Measurements from ENCODE around the gene AARS2. TPM values are rescaled to one million over a fixed set of nuclear protein-coding genes. Genes with fewer than 3 reads are reported as not detected.

AARS2 gene
- total RNA-seq, 1 experiment from 2014 or later: 21.7 TPM

- Histone ChIP-seq H3K4me2 (ENCODE audit: insufficient read depth, insufficient read length, low read length) (peak within 1 kb of the TSS; percentile 90), H3K79me2 (ENCODE audit: insufficient read depth, low read length) (no peaks in the 10 kb centered on the region), H3K56ac (ENCODE audit: insufficient read length, low read depth, low read length) (no peak within 1 kb of the TSS), H3K14ac (ENCODE audit: insufficient read depth, low read length) (peak within 1 kb of the TSS; percentile 84), H4K8ac (replicated peaks; ENCODE audit: insufficient read length, low read depth, low read length) (no peak within 1 kb of the TSS), H2BK15ac (ENCODE audit: low read depth, low read length) (no peak within 1 kb of the TSS), H2BK120ac (ENCODE audit: low read depth, low read length, poor library complexity, severe bottlenecking) (no peak within 1 kb of the TSS), H2BK12ac (ENCODE audit: insufficient read length, low read depth, low read length) (no peak within 1 kb of the TSS), H2BK5ac (ENCODE audit: insufficient read length, low read length) (no peak within 1 kb of the TSS), H4K20me1 (ENCODE audit: control insufficient read depth, insufficient read depth, insufficient read length) (no peaks in the 10 kb centered on the region), H3K9ac (ENCODE audit: extremely low read depth, insufficient read length, low read length) (peak within 1 kb of the TSS; percentile 68), H3K79me1 (ENCODE audit: insufficient read depth, low read depth, low read length, poor library complexity, severe bottlenecking) (no peaks in the 10 kb centered on the region), H3K27me3 (ENCODE audit: insufficient read depth, low read length) (no peaks in the 10 kb centered on the region), H4K5ac (ENCODE audit: insufficient read length, low read depth, low read length) (no peak within 1 kb of the TSS), H3T11ph (ENCODE audit: low read length) (no peak within 1 kb of the TSS), H3K4ac (ENCODE audit: low read depth, low read length) (no peak within 1 kb of the TSS), H4K91ac (ENCODE audit: insufficient read length, low read depth, low read length) (no peak within 1 kb of the TSS), H3K18ac (ENCODE audit: insufficient read length, low read depth, low read length) (peak within 1 kb of the TSS; percentile 65), H3K23ac (ENCODE audit: insufficient read length, low read depth, low read length) (no peak within 1 kb of the TSS), H2BK20ac (ENCODE audit: low read depth, low read length, poor library complexity, severe bottlenecking) (no peak within 1 kb of the TSS), H2AFZ (ENCODE audit: low read length) (no peak within 1 kb of the TSS), H2AK5ac (ENCODE audit: insufficient read length, low read length) (no peak within 1 kb of the TSS), H3K27ac (ENCODE audit: insufficient read length, low read depth, low read length) (no peak within 1 kb of the TSS), H3K4me1 (ENCODE audit: insufficient read depth, low read length) (no peaks in the 10 kb centered on the region; the same call in 1 of the 2 replicates), H3K9me3 (ENCODE audit: control insufficient read depth, low read depth, low read length) (no peaks in the 10 kb centered on the region), H3K23me2 (ENCODE audit: insufficient read length, low read depth, low read length, poor library complexity, severe bottlenecking) (peaks cover 6% of the 10 kb centered on the region)
- Mint-ChIP-seq H3K36me3 (ENCODE audit: insufficient read depth in 1 of 3, low read depth in 3 of 3) (peaks cover 20 to 58% (median 43%) of the 10 kb centered on the region in 3 experiments), H3K27ac (peak within 1 kb of the TSS; percentile 85 to 98 (median 92)), H3K27me3 (ENCODE audit: low read depth) (peaks cover 11% of the 10 kb centered on the region), H3K4me3 (peak within 1 kb of the TSS; percentile 88 to 90), H3K4me1 (peaks cover 35% of the 10 kb centered on the region in 2 experiments), H3K9me3 (no peaks in the 10 kb centered on the region)
- peak; percentile 83 for DNase-seq
- TF ChIP-seq, protein P1, sequence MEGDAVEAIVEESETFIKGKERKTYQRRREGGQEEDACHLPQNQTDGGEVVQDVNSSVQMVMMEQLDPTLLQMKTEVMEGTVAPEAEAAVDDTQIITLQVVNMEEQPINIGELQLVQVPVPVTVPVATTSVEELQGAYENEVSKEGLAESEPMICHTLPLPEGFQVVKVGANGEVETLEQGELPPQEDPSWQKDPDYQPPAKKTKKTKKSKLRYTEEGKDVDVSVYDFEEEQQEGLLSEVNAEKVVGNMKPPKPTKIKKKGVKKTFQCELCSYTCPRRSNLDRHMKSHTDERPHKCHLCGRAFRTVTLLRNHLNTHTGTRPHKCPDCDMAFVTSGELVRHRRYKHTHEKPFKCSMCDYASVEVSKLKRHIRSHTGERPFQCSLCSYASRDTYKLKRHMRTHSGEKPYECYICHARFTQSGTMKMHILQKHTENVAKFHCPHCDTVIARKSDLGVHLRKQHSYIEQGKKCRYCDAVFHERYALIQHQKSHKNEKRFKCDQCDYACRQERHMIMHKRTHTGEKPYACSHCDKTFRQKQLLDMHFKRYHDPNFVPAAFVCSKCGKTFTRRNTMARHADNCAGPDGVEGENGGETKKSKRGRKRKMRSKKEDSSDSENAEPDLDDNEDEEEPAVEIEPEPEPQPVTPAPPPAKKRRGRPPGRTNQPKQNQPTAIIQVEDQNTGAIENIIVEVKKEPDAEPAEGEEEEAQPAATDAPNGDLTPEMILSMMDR (conservative IDR thresholded peaks at IDR 0.05): peak; percentile 73
- no CpG with 5 or more reads among the region's 80 CpGs for WGBS (ENCODE audit: extremely low coverage, insufficient read length, low lambda C conversion rate)
Observed at GRCh38 chr6:44257025-44257752, 56.0 kb downstream of the AARS2 start, which contains the start of gene SLC35B2. Gene SLC35B2 (minus strand): TSS chr6:44257528. CDS start chr6:44257410, 118 bp downstream.

All from H9 (cell line).